GM12874 (cell line): ENCODE measurements around the gene NTF3.

Experiments used
- TF ChIP-seq, protein P1 (sequence below): IDR thresholded peaks from 2 replicates; pipeline ENCODE4 v1.5.1; 2011; ENCODE audit warnings: low read depth, mild to moderate bottlenecking, control low read depth, low read length, moderate library complexity; ENCODE audit not compliant: insufficient read depth

The NTF3 gene

DNA sequence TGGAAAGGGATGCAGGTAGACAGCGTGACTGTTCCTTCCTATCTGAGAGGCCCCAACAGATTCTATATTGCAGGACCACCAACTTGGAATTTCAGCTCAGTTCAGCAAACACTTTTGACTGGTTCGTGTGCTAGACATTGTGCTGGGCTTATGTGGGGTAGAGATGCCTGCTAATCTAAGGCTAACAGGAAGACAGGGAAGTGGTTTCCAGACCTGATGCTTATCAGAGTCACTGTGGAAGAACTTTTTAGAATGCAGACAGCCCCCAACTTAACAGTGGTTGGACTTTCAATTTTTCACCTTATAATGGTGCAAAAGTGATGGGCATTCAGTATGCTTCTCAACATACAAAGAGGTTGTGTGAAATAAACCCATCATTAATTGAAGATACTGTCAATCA lies 32.2 kb downstream of the NTF3 start:
- TF ChIP-seq, protein P1, sequence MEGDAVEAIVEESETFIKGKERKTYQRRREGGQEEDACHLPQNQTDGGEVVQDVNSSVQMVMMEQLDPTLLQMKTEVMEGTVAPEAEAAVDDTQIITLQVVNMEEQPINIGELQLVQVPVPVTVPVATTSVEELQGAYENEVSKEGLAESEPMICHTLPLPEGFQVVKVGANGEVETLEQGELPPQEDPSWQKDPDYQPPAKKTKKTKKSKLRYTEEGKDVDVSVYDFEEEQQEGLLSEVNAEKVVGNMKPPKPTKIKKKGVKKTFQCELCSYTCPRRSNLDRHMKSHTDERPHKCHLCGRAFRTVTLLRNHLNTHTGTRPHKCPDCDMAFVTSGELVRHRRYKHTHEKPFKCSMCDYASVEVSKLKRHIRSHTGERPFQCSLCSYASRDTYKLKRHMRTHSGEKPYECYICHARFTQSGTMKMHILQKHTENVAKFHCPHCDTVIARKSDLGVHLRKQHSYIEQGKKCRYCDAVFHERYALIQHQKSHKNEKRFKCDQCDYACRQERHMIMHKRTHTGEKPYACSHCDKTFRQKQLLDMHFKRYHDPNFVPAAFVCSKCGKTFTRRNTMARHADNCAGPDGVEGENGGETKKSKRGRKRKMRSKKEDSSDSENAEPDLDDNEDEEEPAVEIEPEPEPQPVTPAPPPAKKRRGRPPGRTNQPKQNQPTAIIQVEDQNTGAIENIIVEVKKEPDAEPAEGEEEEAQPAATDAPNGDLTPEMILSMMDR: no peak

GRCh38 chr12:5465384-5465783 lies 33.5 kb downstream of the NTF3 start:
- TF ChIP-seq, protein P1: no peak

GRCh38 chr12:5466521-5466960 lies 34.6 kb downstream of the NTF3 start:
- TF ChIP-seq, protein P1: no peak

GRCh38 chr12:5467931-5468330 lies 36.0 kb downstream of the NTF3 start:
- TF ChIP-seq, protein P1: no peak

- TF ChIP-seq, protein P1: no peak
Observed at GRCh38 chr12:5470221-5470620, 38.3 kb downstream of the NTF3 start.

DNA sequence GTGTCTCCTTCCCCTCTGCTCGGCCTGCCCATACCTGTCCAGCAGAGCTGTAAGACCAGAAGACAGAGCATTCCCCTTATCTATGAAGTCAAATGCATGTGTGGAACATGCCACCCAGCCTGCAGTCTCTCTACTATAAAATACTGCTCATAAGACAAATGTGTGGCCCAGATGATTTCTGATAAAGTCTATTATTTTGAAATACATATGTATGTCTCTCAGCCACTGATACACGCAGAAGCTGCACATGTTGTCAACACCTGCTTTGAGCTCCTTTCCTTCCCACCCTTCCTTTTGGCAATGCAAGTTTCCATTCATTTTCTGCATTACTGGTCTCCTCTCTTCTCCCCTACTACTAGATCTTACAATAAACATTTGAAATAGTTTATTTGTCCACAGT lies 38.8 kb downstream of the NTF3 start:
- TF ChIP-seq, protein P1: no peak

DNA sequence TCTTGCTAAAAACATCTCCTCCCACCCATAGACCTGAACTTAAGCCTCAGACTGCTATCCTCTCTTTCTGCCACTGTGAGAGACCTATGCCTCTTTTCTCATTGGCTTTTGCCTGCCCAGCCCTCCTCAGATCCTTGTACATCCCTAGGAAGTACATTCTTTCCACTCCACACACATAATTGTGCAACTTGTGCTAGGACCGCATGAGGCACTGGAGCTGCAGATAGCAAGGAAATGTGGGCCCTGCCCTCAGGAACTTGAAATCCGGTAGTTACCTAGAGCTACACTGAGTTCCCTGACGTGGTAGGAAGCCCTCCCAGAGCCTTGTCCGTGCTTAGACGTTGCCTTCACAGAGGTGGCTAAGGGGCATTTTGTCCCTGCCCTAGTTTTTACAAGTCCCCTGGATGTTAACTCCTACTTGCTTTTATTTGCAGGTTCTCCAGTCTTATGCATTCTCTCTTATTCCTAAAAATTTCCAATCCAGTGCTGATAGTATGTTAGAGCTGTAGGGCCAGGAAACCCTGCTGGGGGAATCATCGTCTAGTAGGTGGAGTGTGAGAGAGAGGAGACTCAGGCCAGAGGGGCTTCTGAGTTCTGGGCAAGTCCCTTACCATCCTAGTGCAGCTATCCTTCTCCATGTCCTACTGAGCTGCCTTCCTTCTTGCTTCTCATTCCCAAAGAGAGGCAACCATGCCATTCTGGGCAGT lies 41.3 kb downstream of the NTF3 start:
- TF ChIP-seq, protein P1: no peak

GRCh38 chr12:5473783-5474116 lies 41.8 kb downstream of the NTF3 start:
- TF ChIP-seq, protein P1: no peak
